ENCODE data around the gene SUMO3.

DNA sequence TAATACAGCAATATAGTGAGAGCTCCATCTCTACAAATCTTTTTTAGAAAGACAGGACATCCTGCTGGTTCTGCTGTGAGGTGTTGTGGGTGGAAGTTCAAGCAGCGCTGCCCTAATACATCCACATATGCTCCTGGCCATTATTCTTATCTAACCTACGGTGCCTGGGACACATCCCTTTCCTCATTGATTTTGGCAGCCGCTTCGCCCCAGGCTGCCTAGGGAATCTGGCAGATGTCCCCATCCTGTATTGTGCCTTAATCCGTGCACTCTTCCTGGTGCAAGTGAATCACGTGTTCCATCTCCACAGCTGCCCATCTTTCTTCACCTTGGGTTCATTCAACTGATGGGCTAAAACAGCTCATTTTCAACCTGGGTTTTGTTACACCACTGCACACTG, 13.1 kb downstream of the SUMO3 start:
- TF ChIP-seq CTCF (IDR thresholded peaks at IDR 0.05) (no peak), EP300 (IDR thresholded peaks at IDR 0.05) (no peak), POLR2A (IDR thresholded peaks at IDR 0.05) (no peak)
